Peyer's patch (tissue), 4 donors: Measurements from ENCODE around the gene TMEM125.

Experiments
- POLR2A ChIP-seq, 2 donors: fragments of 450-650 bp; IDR thresholded peaks; one replicate each; pipeline ENCODE4 v1.5.1; 2017; ENCODE audit warnings: antibody characterized with exemption in 2 of 2, mild to moderate bottlenecking in 2 of 2, moderate library complexity in 2 of 2
- TF ChIP-seq, protein P1 (sequence below), 6 experiments: fragments of 450-650 bp in 4 of 6; fragments of 200-600 bp in 2 of 6; sonication (generic) in 1 of 6; IDR thresholded peaks; one replicate each; pipeline ENCODE4 v1.5.1; 2017 to 2019; ENCODE audit warnings: antibody characterized with exemption in 6 of 6, mild to moderate bottlenecking in 3 of 6, moderate library complexity in 1 of 6

DNA sequence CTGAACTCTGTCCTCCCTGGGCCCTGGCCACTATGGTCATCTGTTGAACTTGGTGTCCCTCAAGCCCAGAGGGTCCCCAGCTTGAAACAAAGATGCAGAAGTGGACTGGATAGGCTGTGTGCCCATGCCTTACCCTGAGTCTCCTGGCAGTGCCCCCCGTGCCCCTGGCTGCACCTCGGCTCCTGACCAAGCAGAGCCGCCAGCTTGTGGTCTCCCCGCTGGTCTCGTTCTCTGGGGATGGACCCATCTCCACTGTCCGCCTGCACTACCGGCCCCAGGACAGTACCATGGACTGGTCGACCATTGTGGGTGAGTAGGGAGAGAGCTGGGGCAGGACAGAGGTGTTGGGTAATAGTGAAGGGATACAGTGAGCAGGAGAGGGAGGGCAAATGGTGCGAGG lies 41.7 kb downstream of the TMEM125 start:
- TF ChIP-seq, protein P1, sequence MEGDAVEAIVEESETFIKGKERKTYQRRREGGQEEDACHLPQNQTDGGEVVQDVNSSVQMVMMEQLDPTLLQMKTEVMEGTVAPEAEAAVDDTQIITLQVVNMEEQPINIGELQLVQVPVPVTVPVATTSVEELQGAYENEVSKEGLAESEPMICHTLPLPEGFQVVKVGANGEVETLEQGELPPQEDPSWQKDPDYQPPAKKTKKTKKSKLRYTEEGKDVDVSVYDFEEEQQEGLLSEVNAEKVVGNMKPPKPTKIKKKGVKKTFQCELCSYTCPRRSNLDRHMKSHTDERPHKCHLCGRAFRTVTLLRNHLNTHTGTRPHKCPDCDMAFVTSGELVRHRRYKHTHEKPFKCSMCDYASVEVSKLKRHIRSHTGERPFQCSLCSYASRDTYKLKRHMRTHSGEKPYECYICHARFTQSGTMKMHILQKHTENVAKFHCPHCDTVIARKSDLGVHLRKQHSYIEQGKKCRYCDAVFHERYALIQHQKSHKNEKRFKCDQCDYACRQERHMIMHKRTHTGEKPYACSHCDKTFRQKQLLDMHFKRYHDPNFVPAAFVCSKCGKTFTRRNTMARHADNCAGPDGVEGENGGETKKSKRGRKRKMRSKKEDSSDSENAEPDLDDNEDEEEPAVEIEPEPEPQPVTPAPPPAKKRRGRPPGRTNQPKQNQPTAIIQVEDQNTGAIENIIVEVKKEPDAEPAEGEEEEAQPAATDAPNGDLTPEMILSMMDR (IDR thresholded peaks at IDR 0.05): no peak
- TF ChIP-seq POLR2A (IDR thresholded peaks at IDR 0.05): no peak
